ENCODE data around the gene FIGNL2. TPM values are rescaled to one million over a fixed set of nuclear protein-coding genes. Genes with fewer than 3 reads are reported as not detected.
A peak's percentile ranks its signal among the peaks of the same experiment; 100 is the strongest.

FIGNL2 gene
- total and polyA plus RNA-seq, 2 experiments from 2014 or later: 1.1 to 5.2 TPM

- TF ChIP-seq, protein P1, sequence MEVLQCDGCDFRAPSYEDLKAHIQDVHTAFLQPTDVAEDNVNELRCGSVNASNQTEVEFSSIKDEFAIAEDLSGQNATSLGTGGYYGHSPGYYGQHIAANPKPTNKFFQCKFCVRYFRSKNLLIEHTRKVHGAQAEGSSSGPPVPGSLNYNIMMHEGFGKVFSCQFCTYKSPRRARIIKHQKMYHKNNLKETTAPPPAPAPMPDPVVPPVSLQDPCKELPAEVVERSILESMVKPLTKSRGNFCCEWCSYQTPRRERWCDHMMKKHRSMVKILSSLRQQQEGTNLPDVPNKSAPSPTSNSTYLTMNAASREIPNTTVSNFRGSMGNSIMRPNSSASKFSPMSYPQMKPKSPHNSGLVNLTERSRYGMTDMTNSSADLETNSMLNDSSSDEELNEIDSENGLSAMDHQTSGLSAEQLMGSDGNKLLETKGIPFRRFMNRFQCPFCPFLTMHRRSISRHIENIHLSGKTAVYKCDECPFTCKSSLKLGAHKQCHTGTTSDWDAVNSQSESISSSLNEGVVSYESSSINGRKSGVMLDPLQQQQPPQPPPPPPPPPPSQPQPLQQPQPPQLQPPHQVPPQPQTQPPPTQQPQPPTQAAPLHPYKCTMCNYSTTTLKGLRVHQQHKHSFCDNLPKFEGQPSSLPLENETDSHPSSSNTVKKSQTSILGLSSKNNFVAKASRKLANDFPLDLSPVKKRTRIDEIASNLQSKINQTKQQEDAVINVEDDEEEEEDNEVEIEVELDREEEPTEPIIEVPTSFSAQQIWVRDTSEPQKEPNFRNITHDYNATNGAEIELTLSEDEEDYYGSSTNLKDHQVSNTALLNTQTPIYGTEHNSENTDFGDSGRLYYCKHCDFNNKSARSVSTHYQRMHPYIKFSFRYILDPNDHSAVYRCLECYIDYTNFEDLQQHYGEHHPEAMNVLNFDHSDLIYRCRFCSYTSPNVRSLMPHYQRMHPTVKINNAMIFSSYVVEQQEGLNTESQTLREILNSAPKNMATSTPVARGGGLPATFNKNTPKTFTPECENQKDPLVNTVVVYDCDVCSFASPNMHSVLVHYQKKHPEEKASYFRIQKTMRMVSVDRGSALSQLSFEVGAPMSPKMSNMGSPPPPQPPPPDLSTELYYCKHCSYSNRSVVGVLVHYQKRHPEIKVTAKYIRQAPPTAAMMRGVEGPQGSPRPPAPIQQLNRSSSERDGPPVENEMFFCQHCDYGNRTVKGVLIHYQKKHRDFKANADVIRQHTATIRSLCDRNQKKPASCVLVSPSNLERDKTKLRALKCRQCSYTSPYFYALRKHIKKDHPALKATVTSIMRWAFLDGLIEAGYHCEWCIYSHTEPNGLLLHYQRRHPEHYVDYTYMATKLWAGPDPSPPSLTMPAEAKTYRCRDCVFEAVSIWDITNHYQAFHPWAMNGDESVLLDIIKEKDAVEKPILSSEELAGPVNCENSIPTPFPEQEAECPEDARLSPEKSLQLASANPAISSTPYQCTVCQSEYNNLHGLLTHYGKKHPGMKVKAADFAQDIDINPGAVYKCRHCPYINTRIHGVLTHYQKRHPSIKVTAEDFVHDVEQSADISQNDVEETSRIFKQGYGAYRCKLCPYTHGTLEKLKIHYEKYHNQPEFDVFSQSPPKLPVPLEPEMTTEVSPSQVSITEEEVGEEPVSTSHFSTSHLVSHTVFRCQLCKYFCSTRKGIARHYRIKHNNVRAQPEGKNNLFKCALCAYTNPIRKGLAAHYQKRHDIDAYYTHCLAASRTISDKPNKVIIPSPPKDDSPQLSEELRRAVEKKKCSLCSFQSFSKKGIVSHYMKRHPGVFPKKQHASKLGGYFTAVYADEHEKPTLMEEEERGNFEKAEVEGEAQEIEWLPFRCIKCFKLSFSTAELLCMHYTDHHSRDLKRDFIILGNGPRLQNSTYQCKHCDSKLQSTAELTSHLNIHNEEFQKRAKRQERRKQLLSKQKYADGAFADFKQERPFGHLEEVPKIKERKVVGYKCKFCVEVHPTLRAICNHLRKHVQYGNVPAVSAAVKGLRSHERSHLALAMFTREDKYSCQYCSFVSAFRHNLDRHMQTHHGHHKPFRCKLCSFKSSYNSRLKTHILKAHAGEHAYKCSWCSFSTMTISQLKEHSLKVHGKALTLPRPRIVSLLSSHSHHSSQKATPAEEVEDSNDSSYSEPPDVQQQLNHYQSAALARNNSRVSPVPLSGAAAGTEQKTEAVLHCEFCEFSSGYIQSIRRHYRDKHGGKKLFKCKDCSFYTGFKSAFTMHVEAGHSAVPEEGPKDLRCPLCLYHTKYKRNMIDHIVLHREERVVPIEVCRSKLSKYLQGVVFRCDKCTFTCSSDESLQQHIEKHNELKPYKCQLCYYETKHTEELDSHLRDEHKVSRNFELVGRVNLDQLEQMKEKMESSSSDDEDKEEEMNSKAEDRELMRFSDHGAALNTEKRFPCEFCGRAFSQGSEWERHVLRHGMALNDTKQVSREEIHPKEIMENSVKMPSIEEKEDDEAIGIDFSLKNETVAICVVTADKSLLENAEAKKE (CRISPR knock-in tag; IDR thresholded peaks at IDR 0.05): no peak
- TF ChIP-seq CREB1 (CRISPR knock-in tag; IDR thresholded peaks at IDR 0.05; ENCODE audit: low read depth) (no peak), NANOG (IDR thresholded peaks at IDR 0.05; ENCODE audit: borderline replicate concordance) (no peak), STAT1 (IDR thresholded peaks at IDR 0.05; ENCODE audit: unreplicated experiment) (no peak), POLR2AphosphoS5 (IDR thresholded peaks at IDR 0.05; ENCODE audit: low read depth) (no peak)
These were observed 11.2 kb downstream of the FIGNL2 start (continued) for GRCh38 chr12:51837286-51837685.

- no peak for DNase-seq (ENCODE audit: low spot score)
- H3K27ac ChIP-seq (ENCODE audit: low read depth): no peak overlapping the region
- peaks cover 22% of the 10 kb centered on the region for H3K27me3 Mint-ChIP-seq (ENCODE audit: insufficient read depth, low read depth, poor library complexity)
- TF ChIP-seq ETS1 (IDR thresholded peaks at IDR 0.05) (no peak), ZNF114 (CRISPR knock-in tag; IDR thresholded peaks at IDR 0.05) (no peak), STAT1 (IDR thresholded peaks at IDR 0.05; ENCODE audit: unreplicated experiment) (no peak), EZH2phosphoT487 (IDR thresholded peaks at IDR 0.05; ENCODE audit: unreplicated experiment) (no peak), NANOG (IDR thresholded peaks at IDR 0.05; ENCODE audit: borderline replicate concordance) (no peak), CREB1 (CRISPR knock-in tag; IDR thresholded peaks at IDR 0.05; ENCODE audit: low read depth) (no peak), POLR2AphosphoS5 (IDR thresholded peaks at IDR 0.05; ENCODE audit: low read depth) (no peak), JUNB (IDR thresholded peaks at IDR 0.05; ENCODE audit: unreplicated experiment) (no peak)
- TF ChIP-seq, protein P2, sequence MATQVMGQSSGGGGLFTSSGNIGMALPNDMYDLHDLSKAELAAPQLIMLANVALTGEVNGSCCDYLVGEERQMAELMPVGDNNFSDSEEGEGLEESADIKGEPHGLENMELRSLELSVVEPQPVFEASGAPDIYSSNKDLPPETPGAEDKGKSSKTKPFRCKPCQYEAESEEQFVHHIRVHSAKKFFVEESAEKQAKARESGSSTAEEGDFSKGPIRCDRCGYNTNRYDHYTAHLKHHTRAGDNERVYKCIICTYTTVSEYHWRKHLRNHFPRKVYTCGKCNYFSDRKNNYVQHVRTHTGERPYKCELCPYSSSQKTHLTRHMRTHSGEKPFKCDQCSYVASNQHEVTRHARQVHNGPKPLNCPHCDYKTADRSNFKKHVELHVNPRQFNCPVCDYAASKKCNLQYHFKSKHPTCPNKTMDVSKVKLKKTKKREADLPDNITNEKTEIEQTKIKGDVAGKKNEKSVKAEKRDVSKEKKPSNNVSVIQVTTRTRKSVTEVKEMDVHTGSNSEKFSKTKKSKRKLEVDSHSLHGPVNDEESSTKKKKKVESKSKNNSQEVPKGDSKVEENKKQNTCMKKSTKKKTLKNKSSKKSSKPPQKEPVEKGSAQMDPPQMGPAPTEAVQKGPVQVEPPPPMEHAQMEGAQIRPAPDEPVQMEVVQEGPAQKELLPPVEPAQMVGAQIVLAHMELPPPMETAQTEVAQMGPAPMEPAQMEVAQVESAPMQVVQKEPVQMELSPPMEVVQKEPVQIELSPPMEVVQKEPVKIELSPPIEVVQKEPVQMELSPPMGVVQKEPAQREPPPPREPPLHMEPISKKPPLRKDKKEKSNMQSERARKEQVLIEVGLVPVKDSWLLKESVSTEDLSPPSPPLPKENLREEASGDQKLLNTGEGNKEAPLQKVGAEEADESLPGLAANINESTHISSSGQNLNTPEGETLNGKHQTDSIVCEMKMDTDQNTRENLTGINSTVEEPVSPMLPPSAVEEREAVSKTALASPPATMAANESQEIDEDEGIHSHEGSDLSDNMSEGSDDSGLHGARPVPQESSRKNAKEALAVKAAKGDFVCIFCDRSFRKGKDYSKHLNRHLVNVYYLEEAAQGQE (IDR thresholded peaks at IDR 0.05; ENCODE audit: unreplicated experiment): no peak
These were observed 11.7 kb downstream of the FIGNL2 start for GRCh38 chr12:51836827-51837173.

More at GRCh38 chr12:51836827-51837173, 11.7 kb downstream of the FIGNL2 start:
- Histone ChIP-seq H3K36me3 (ENCODE audit: insufficient read depth) (no peaks in the 10 kb centered on the region), H3K79me2 (replicated peaks; ENCODE audit: insufficient read depth) (no peaks in the 10 kb centered on the region), H2AFZ (no peak overlapping the region), H3F3A (replicated peaks; ENCODE audit: low read depth) (0 out of 2 replicates have a peak, but pooled peaks cover 3% of the 10 kb centered on the region), H3K4me1 (ENCODE audit: insufficient read depth) (peaks cover 48% of the 10 kb centered on the region), H3K9me2 (ENCODE audit: insufficient read depth) (0 out of 2 replicates have a peak, but pooled peaks cover 3% of the 10 kb centered on the region), H4K20me1 (replicated peaks; ENCODE audit: insufficient read depth) (no peaks in the 10 kb centered on the region; the same call in 1 of the 2 replicates), H3K4me3 (no peak overlapping the region), H3K4me2 (peak overlapping the region; percentile 65), H3K27me3 (ENCODE audit: insufficient read depth) (no peaks in the 10 kb centered on the region)
- Mint-ChIP-seq H3K4me1 (peaks cover 68% of the 10 kb centered on the region), H3K9me3 (no peaks in the 10 kb centered on the region), H3K27ac (no peak overlapping the region; the same call in 1 of the 2 replicates), H3K36me3 (ENCODE audit: low read depth) (peaks cover 4% of the 10 kb centered on the region; the same call in 1 of the 3 replicates), H3K4me3 (no peak overlapping the region)
- ATAC-seq: peak; percentile 8
